SU-DHL-6 (cell line): Measurements from ENCODE around the gene CALM3.

Experiments
- EZH2phosphoT487 ChIP-seq: fragments of 200-600 bp; sonication (generic), shearing (Covaris generic); conservative IDR thresholded peaks from 2 replicates; pipeline ENCODE4 v1.6.1; 2018; ENCODE audit warnings: mild to moderate bottlenecking, antibody characterized with exemption, low read length, moderate library complexity, mixed read lengths
- TF ChIP-seq, protein P1 (sequence below): fragments of 200-600 bp; sonication (generic); IDR thresholded peaks from one replicate; pipeline ENCODE4 v1.5.1; 2017; ENCODE audit warnings: antibody characterized with exemption, mild to moderate bottlenecking, low read length, moderate library complexity; ENCODE audit not compliant: insufficient read depth, poor library complexity, severe bottlenecking

DNA sequence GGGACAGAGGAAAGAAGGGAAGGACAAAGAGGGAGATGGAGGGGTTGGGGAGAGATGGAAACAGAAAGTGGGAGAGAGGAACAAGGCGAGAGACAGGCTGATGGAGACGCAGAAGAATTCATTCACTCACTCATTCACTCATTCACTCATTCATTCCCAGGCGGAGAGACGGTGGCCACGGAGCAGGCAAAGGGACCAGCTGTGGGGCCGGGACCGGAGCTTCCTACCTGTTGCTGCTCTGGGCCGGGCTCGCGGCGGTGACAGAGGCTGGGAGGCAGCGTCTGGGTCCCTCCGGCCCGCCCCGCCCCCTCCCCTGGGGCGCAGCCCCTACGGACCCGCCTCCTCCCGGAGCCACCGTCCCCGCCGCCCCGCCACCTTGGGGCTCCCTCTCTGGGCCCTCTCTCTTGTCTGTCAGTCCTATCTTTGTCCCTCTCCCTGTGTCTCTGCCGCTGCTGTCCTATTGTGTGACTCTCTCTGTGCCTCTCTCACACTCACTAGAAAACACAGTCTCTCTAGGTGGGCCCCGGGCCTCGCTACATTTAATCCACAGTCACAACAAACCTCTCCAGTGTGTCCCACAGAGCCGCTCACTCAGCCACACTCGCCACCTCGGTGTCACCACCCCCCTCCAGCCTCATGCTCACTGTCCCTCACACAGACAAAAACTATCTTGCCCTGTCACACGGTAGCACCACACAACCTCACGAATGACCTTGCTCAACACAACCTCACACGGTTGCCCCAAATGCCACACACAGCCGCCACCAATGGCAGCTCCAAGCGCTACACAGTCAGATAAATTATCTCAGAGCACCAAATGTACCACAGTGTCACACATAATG lies 35.0 kb downstream of the CALM3 start, which contains the start of gene GNG8:
- TF ChIP-seq, protein P1, sequence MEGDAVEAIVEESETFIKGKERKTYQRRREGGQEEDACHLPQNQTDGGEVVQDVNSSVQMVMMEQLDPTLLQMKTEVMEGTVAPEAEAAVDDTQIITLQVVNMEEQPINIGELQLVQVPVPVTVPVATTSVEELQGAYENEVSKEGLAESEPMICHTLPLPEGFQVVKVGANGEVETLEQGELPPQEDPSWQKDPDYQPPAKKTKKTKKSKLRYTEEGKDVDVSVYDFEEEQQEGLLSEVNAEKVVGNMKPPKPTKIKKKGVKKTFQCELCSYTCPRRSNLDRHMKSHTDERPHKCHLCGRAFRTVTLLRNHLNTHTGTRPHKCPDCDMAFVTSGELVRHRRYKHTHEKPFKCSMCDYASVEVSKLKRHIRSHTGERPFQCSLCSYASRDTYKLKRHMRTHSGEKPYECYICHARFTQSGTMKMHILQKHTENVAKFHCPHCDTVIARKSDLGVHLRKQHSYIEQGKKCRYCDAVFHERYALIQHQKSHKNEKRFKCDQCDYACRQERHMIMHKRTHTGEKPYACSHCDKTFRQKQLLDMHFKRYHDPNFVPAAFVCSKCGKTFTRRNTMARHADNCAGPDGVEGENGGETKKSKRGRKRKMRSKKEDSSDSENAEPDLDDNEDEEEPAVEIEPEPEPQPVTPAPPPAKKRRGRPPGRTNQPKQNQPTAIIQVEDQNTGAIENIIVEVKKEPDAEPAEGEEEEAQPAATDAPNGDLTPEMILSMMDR = no peak
- no peak for TF ChIP-seq EZH2phosphoT487
